Kidney glomerular epithelial cell (primary cell): Measurements from ENCODE around the gene DDX24.

Experiments used
- DNase-seq: peaks from one replicate; lab custom pipeline; 2025; lab: John Stamatoyannopoulos, UW

Gene DDX24, protein sequence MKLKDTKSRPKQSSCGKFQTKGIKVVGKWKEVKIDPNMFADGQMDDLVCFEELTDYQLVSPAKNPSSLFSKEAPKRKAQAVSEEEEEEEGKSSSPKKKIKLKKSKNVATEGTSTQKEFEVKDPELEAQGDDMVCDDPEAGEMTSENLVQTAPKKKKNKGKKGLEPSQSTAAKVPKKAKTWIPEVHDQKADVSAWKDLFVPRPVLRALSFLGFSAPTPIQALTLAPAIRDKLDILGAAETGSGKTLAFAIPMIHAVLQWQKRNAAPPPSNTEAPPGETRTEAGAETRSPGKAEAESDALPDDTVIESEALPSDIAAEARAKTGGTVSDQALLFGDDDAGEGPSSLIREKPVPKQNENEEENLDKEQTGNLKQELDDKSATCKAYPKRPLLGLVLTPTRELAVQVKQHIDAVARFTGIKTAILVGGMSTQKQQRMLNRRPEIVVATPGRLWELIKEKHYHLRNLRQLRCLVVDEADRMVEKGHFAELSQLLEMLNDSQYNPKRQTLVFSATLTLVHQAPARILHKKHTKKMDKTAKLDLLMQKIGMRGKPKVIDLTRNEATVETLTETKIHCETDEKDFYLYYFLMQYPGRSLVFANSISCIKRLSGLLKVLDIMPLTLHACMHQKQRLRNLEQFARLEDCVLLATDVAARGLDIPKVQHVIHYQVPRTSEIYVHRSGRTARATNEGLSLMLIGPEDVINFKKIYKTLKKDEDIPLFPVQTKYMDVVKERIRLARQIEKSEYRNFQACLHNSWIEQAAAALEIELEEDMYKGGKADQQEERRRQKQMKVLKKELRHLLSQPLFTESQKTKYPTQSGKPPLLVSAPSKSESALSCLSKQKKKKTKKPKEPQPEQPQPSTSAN

DNA sequence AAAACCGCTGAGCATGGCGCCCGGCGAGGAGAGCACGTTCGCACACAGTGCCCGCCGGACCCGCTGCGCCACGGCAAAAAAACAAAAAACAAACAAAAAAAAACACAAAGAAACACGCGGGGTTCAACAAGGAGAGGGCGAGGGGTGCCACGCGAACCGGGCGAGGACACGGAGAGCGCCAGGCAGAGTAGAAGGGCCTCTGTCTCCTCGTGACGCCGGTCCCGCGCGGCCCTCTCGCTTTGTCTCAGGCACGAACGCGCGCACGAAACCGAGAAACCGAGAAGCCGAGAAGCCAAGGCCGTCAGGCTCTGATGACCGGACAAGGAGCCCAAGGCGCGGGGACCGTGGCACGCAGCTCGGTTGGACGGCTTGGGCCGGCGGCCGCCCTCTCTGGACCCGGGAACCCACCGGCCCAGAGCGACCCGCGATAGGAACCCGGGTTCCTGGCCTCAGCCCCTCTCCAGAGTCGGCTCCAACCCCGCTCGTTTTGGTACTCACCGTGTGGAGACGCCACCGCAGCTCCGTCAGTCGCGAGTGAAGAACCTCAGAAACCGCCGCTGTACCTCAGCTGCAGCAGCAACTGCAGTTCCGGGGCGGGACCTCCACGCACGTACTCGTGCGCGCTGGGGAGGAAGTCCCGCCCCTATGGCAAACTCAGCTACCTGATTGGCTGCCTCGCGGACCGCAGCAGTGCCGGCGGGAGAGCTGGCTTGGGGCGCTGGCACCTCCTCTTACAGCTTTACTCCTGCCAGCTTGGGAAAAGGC, at the start of gene DDX24, which contains the start of gene IFI27L1:
Gene DDX24 (minus strand): TSS at position 582 of the 765 bp plus-strand sequence. CDS start 1,460 bp downstream, outside the sequence.
Gene IFI27L1 (plus strand): TSS at position 690 of the 765 bp plus-strand sequence. CDS start 15,628 bp downstream, outside the sequence.
- peak; percentile 82 for DNase-seq

DNA sequence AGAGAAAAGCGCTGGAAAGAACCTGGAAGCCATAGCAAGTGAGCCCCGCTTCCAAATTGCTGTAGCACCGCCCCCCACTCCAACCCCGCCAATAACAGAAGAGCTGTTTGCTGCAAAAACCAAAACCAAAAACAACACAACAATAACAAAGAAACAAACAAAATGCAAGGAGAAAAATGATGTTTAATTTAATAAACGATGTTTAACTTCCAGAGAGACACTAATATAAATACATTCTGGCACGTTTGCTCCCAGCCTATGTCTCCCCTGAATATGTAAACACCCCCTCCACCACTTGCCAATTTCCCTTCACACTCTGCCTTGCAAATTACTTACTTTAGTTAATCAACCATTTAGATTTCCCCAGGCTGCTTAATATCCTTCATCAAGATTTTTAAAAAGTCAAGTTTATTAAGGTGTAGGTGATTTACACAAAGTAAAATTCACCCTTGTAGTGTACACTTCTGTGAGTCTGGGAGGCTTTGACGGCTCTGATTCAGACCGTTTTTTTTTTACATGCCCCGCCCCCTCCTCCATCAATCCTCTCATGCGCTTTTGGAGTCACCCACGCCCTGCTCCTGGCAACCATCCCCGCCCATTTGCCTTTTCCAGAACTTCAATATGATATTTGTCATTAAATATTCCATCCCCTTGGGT, 48.9 kb upstream of the DDX24 start:
- peak; percentile 34 for DNase-seq

DNA sequence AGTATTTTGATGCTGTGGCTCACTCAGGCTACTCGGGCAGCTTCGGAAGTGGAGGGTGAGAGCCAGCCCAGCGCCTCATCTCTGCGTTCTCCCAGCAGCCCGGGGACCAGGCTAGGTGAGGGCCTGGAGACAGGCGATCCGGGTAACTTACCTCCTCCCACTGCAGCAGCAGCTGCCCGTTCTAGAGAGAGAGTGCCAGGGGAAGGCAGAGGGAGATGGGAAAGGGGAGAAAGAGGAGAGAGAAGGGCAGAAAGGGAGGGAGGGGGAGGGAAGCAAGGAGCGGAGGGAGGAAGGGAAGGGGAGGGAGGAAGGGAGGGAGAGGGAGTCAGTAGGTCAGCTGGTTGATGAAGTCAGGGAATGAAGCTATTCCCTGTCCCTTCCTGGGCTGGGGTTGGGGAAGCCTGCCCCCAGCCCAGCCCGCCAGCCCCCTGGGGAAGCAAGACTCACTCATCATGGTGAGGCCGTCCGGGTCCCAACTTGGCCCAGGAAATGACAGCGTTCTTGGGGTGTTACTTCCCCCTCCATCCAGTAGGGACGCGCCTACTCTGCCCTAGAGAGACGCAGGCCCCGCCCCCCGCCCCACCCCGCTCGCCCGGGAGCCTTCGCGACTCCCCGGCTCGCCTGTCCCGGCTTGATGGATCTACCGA, 48.2 kb upstream of the DDX24 start, which contains the start of gene IFI27L2:
Gene IFI27L2 (minus strand): TSS at position 494 of the 647 bp plus-strand sequence. CDS start 40 bp downstream, at position 454.
- DNase-seq, result peak; percentile 61

DNA sequence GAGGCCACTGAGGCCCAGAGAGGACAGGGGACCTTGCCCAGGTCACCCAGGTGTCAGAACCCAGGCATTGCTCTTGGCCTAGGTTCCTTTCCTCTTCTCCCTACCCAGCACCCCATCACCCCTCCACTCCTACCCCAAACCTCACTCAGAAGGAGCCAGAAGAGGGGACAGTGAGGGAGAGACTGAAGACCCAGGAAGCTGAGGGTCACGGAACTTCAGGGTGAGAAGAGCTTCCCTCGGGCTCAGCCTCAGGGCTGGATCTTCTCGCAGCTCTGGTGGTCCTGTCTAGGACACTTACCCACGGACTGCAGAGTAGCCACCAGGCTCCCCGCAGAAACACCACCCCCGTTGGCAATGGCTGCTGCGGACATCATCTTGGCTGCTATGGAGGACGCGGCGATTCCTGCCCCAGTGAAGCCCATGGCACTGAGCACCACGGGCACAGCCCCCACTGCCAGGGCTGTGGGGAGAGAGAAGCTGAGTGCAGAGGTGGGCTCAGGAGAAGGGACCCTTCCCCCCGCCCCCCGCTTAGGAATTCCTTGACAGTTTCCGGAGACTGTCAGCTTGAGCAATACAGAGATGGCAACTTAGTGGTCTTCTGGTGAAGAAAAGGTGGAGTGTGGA, 47.3 kb upstream of the DDX24 start:
- DNase-seq, result no peak

DNA sequence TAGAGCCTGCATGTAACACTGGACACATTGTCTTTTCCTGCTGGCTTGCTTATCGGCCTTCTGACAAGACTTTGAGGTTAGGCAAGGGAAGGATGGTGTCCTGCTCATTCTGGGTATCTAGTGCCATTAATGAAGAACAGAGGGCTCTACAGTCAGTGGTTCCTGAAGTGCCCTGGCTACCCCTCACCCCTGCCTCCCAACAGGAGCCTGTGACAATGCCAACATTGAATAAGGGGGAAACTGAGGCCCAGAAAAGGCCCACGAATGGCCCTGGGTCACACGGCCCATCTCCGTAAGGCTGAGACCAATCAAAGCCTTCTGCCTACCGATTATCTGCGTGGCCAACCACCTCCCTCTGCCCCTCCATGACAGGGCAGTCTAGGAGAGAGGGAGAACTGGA, 46.3 kb upstream of the DDX24 start:
- no peak for DNase-seq

DNA sequence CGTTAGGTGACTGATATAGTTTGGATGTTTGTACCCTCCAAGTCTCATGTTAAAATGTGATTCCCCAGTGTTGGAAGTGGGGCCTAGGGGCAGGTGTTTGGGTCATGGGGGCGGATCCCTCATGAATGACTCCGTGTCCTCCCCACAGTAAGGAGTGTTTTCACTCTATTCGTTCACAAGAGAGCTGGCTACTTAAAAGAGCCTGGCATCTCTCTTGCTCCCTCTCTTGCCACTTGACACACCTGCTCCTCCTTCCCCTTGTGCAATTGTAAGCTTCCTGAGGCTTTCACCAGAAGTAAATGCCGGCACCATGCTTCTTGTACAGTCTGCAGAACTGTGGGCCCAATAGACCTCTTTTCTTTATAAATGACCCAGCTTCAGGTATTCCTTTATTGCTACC, 45.8 kb upstream of the DDX24 start:
- no peak for DNase-seq

DNA sequence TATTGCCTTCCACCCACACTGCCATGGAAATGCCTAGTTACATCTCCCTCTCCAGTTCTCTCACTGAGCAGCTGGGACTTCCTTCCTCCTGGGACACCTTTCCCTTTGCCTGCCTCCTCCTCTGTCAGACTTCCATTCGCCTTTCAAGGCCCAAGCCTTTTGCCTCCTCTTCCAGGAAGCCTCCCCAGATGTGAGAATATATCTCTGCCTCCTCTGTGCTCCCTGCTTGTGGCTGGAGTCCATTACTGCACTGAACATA, 45.3 kb upstream of the DDX24 start:
- DNase-seq, result no peak

DNA sequence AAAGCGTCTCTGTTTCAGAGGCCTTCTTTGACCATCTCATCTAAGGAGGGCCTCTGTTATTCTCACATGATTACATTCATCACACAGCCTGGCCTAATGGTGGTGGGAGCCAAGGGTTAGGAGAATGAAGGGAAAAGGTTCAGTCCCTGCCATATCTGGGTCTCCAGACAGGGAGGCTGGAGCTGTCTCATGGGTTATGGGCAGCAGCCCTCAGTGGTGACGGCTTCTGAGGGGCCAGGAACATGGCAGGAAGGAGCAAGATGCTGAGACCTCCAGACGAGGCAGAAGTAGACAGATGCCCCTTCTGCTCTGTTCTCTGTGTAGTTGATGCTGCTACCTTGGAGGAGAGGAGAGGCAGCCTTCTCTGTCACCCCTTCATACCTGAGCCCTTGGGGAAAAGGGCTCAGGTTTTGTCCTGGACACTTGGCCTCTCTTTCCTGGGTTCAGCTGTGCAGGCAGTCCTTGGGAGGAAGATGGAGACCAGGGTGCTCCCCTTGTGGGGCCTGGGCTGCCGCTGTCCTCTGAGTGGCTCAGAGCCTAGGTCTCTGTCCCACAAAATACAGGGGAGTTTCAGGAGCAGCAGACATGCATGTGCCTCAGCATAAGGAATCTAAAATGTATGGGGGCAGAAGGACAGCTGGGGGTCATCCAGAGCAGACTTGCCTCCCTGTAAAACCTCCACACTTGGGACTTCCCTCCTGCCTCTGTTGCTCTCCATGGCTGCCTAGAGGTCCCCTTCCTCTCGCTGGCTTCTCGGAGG, 44.8 kb upstream of the DDX24 start:
- DNase-seq, result no peak

DNA sequence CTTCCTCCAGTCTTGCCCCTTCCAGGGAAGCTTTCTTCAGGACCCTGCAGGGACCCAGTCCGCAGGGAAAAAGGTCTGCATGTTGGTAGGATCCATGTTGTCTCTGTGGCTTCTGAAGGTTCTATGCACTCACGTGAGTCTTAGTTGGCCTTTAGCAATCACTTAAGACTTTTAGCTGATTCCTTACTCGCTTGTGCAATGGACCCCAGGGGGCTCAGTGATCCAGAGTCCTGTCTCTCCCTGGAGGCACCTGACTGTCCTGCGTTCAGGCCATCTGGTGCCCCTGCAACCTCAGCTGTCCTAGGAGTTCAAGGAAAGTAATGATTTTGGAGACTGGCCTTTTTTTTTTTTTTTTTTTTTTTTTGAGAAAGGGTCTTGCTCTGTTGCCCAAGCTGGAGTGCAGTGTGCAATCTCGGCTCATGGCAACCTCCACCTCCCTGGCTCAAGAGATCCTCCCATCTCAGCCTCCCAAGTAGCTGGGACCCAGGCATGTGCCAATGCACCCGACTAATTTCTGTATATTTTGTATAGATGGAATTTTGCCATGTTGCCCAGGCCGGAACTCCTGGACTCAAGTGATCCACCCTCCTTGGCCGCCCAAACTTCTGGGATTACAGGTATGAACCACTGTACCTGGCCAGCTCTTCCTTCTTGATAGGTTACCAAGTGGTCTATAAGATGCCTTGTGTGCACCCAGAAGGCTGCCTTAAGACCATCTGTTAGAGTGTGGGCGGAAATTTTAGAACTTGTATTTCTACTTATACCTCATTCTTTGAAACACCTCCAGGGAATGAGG, 43.8 kb upstream of the DDX24 start:
- no peak for DNase-seq

DNA sequence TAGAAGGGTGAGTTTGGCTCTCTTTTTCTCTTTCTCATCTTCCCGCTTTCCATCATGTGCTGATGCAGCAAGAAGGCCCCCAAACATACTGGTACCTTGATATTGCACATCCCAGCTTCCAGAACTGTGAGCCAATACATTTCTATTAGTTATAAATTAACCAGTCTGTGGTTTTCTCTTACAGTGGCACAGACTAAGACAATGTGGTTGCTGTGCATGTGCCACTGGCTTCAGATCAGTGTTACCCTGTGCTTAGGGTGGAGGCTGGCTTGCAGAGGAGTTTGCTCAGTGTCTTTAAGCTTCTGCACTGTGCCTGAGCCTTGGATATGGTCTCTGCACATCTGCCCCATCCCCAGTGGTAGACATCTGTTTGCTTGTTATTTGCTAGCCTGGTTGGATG, 42.9 kb upstream of the DDX24 start:
- no peak for DNase-seq

DNA sequence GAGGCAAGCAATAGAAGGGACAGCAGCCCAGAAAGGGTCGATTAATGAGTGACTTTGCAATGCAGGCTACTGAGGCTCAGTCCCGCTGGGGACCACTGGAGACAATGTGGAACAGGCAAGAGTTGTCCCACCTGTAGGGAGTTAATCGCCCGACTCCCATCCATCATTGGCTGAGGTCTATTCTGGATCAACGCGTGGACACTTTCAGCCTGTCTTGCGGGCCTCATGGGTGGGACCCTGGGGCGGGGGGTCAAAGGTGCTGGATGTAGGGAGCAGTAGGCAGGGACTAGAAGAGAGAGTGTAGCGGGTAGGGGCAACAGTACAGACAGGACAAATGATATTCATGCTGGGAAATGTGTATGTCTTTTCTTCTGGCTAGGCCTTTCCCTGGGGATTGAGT, 42.3 kb upstream of the DDX24 start:
- DNase-seq, result no peak

DNA sequence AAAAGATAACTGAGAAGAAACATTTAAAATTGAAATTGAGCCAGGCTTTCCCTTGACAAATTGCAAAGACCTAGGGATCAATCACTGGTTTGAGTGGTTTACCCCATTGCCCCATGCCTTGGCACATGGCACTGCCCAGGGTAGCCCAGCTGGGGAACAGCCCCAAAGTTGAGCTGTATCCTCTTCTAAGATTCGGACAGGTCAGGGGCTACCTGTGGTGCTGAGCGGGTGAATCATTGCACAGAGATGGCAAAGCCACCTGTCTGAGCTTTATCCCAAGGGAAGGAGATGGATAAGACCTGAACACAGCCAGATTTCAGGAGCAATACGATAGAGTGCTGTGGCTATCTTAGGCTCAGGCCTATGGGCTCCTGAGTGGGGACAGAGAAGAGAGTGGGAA, 41.4 kb upstream of the DDX24 start:
- no peak for DNase-seq

DNA sequence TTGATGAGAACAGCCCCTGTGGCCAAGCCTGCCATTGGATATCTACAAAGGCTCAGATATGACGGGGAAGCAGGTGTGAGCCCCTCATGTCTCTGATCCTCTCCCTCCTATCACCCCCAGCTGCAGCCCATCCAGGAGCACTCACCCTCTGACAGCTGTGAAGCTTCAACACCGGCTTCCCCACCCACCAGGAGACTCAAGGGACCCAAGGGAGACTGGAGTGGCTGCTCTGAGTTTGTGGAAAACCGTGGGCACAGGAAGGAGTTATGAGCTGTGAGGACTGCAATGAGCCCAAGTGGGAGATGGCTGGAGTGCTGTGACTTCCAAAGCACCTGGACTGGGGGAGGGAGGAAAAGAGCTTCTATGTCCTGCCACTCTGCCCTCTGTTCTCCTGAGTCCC, 40.5 kb upstream of the DDX24 start:
- no peak for DNase-seq

DNA sequence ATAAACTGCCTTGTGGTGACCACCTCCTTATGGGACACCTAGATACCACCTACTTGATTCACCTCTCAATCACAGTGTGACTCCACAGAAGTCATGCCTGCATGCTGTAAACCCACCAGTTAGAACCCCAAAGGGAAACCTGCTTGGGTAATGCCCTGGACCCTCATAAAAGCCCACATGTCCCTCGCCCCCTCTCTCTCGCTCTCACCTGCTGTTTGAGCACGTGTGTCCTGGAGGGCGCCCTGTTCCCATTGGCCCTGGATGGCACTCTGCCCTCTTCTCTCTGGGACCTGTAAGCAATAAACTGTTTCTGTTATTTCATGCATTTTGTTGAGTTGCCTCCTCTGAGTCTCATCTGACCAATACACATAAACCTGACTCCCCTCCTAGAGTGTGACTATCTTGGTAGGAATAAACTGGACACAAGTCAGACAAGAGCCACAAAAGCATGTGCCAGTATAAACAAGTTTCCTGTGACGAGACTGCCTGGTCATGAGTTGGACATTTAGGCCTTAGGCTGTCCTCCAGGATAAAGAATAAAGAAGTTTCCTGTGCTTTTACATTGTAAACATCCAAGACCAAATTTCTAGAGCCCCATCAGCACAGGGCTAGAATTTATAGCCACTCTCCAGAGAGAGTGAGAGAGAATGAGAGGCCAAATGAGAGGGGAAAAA, 39.8 kb upstream of the DDX24 start:
- no peak for DNase-seq

DNA sequence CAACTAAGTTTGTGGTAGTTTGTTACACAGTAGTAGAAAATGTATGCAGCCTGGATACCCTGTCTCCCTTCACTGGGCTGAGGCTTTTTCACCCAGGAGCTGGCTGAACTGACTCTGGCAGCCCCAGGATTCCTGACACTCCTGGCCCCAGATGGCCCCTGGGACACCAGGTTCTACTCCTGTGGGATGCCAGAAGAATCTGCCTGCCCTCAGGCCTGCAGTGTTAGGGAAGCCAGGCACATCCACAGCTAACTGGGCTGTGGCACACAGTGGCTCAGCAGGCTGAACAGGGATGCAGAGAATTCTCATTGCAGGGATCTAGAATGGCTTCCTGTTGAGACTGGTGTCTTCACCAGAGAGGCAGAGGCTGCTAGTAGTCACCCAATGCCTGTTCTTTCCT, 38.1 kb upstream of the DDX24 start:
- no peak for DNase-seq

DNA sequence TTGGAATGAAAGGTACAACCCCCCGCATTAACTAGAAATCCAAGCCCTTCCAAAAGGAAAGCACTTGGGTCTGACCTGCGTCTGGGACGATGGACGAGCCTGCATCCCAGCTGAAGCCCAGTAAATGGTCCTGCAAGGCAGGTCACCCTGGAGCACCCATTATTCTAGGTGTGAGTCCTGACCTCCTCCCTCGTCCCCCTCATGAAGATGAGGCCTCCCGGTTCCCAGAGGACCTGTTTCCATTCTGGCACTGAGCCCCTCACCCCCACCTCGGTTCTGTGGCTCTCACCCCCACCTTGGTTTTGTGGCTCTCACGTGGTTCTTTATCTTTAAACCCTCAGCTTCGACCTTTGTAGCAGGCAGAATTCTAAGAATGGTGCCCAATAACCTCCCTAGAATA, 36.9 kb upstream of the DDX24 start:
- no peak for DNase-seq

DNA sequence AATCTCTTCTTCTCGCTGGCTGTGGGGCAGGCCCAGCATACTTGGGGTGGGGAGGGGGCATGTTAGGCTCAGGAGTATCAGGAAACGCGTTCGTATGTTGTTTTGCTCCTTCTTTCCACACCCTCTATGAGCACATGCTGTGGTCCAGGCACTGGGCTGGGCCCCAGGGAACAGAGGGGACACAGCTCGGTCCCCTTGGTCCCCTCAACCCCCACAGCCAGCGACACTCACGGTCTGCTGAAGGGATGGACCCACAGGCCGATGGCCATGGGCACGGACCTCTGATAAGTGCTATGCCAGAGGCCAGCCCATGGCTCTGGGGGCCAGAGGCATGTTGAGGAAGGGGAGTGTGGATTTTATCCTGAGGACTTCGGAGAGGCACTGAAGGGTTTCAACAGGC, 35.7 kb upstream of the DDX24 start:
- no peak for DNase-seq

DNA sequence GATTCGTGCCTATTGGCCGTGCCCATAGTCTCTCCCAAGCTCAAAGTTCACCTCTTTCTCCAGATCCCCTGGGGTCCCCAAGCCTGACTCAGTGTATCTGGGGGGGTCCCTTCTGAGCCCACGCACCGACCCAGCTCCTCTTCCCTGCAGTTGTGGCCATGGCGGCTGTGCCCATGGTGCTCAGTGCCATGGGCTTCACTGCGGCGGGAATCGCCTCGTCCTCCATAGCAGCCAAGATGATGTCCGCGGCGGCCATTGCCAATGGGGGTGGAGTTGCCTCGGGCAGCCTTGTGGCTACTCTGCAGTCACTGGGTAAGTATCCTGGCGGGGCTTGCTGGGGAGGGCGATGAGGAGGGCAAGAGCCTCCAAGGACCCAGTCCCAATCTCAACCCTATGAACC, 34.6 kb upstream of the DDX24 start:
- no peak for DNase-seq
